Calu3 (cell line): Measurements from ENCODE around the gene CRYZL1. TPM values are rescaled to one million over a fixed set of nuclear protein-coding genes. Genes with fewer than 3 reads are reported as not detected.

Experiments used
- BruUV-seq: library from RNA; stranded (reverse); fragments of 400-500 nt; replicated peaks from 2 replicates; lab custom pipeline; 2021; lab: Mats Ljungman, UMichigan
- CTCF ChIA-PET: fragments of 300-600 bp; sonication (Branson Sonifier 250); formaldehyde crosslinking; loops from one replicate; lab custom pipeline; 2022; ENCODE audit warnings: antibody characterized with exemption; lab: Charles Lee
- DNase-seq: peaks from one replicate; pipeline ENCODE4 v3.0.0; 2022
- H3K27ac Mint-ChIP-seq: one replicate; pipeline ENCODE4 v1.8.0; 2022; ENCODE audit warnings: mixed read lengths; ENCODE audit not compliant: unreplicated experiment
- H3K27me3 Mint-ChIP-seq: one replicate; pipeline ENCODE4 v1.8.0; 2022; ENCODE audit warnings: mixed read lengths; ENCODE audit not compliant: unreplicated experiment
- H3K36me3 Mint-ChIP-seq: one replicate; pipeline ENCODE4 v1.8.0; 2022; ENCODE audit warnings: mild to moderate bottlenecking, moderate library complexity, mixed read lengths; ENCODE audit not compliant: insufficient read depth, unreplicated experiment
- H3K4me1 Mint-ChIP-seq: one replicate; pipeline ENCODE4 v1.8.0; 2022; ENCODE audit warnings: mild to moderate bottlenecking, low read depth, mixed read lengths; ENCODE audit not compliant: unreplicated experiment
- H3K4me3 Mint-ChIP-seq: one replicate; pipeline ENCODE4 v1.8.0; 2022; ENCODE audit warnings: mild to moderate bottlenecking, low read depth, moderate library complexity, mixed read lengths; ENCODE audit not compliant: unreplicated experiment
- H3K9me3 Mint-ChIP-seq: one replicate; pipeline ENCODE4 v1.8.0; 2022; ENCODE audit warnings: low read depth, mixed read lengths; ENCODE audit not compliant: unreplicated experiment
- CTCF ChIP-seq: fragments of 200-600 bp; IDR thresholded peaks from one replicate; pipeline ENCODE4 v1.8.0; 2022; ENCODE audit warnings: antibody characterized with exemption; ENCODE audit not compliant: unreplicated experiment
- intact Hi-C: fragments of 100-400 bp; cut with micrococcal nuclease; formaldehyde crosslinking; loops from one replicate; pipeline ENCODE4 v1.10.0; 2022; ENCODE audit not compliant: unreplicated experiment
- total RNA-seq: library from RNA; stranded (reverse); gene quantifications from 2 replicates; pipeline ENCODE4 v1.2.3, GENCODE V29; 2022

Gene CRYZL1
- total RNA-seq, 1 experiment from 2014 or later: 22.1 TPM

- H3K4me1 Mint-ChIP-seq: peaks cover 9% of the 10 kb centered on the region
Observed at GRCh38 chr21:33552093-33552998, 89.2 kb downstream of the CRYZL1 start.

GRCh38 chr21:33551664-33552063, 89.9 kb downstream of the CRYZL1 start:
- intact Hi-C loops: no loop called here

More at GRCh38 chr21:33552093-33552998, 89.2 kb downstream of the CRYZL1 start:
- TF ChIP-seq CTCF: no peak
- no TSS peak for BruUV-seq
- Mint-ChIP-seq H3K36me3 (peaks cover 68% of the 10 kb centered on the region), H3K27me3 (no peaks in the 10 kb centered on the region), H3K9me3 (no peaks in the 10 kb centered on the region), H3K27ac (no peak overlapping the region), H3K4me3 (no peak overlapping the region)
- DNase-seq: no peak
- intact Hi-C loops: no loop called here
- CTCF ChIA-PET: no interaction called here

DNA sequence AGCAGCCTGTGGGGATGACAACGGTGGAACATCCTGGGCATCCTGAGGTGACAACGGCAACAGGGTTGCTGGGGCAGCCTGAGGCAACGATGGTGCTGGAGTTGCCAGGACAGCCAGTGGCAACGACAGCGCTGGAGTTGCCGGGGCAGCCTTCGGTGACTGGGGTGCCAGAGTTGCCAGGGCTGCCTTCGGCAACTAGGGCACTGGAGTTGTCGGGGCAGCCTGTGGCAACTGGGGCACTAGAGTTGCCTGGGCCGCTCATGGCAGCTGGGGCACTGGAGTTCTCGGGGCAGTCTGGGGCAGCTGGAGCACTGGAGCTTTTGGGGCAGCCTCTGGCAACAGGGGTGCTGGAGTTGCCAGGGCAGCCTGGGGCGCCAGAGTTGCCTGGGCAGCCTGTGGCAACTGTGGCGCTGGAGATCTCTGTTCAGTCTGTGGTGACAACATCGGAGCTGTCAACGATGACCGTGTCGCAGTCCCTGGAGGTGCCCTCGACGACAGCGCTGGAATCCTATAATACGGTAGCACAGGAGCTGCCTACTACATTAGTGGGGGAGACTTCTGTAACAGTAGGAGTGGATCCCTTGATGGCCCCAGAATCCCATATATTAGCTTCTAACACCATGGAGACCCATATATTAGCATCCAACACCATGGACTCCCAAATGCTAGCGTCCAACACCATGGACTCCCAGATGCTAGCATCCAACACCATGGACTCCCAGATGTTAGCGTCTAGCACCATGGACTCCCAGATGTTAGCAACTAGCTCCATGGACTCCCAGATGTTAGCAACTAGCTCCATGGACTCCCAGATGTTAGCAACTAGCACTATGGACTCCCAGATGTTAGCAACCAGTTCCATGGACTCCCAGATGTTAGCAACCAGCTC, 90.5 kb downstream of the CRYZL1 start:
- Mint-ChIP-seq H3K4me3 (no peak overlapping the region), H3K9me3 (no peaks in the 10 kb centered on the region), H3K4me1 (peaks cover 4% of the 10 kb centered on the region), H3K27me3 (no peaks in the 10 kb centered on the region), H3K27ac (no peak overlapping the region), H3K36me3 (peaks cover 66% of the 10 kb centered on the region)
- TF ChIP-seq CTCF: no peak
- DNase-seq: no peak
- CTCF ChIA-PET: no interaction called here
- intact Hi-C loops: no loop called here
- no TSS peak for BruUV-seq

More at GRCh38 chr21:33551664-33552063, 89.9 kb downstream of the CRYZL1 start:
- H3K9me3 Mint-ChIP-seq: no peaks in the 10 kb centered on the region
- H3K27ac Mint-ChIP-seq: no peak overlapping the region
- no peak overlapping the region for H3K4me3 Mint-ChIP-seq
- peaks cover 9% of the 10 kb centered on the region for H3K4me1 Mint-ChIP-seq
- H3K36me3 Mint-ChIP-seq: peaks cover 68% of the 10 kb centered on the region
- CTCF ChIA-PET: no interaction called here
- no peak for DNase-seq
- BruUV-seq: no TSS peak
- no peaks in the 10 kb centered on the region for H3K27me3 Mint-ChIP-seq
- no peak for TF ChIP-seq CTCF
